ENCODE data around the gene TMOD3.

TMOD3 gene

GRCh38 chr15:51828621-51829375 lies 655 bp upstream of the TMOD3 start:
- no peak for DNase-seq

GRCh38 chr15:51830276-51830806 lies 888 bp downstream of the TMOD3 start:
- DNase-seq = no peak

- DNase-seq = no peak
Observed at GRCh38 chr15:51833772-51834171, 4.3 kb downstream of the TMOD3 start.

- no peak for DNase-seq
Observed at GRCh38 chr15:51837792-51838251, 8.4 kb downstream of the TMOD3 start.

- no peak for DNase-seq
Observed at GRCh38 chr15:51838270-51838669, 8.8 kb downstream of the TMOD3 start.

- no peak for DNase-seq
Observed at GRCh38 chr15:51840692-51841091, 11.2 kb downstream of the TMOD3 start.

- DNase-seq = no peak
Observed at GRCh38 chr15:51841406-51842040, 12.1 kb downstream of the TMOD3 start.

GRCh38 chr15:51842265-51842664 lies 12.8 kb downstream of the TMOD3 start:
- no peak for DNase-seq

- no peak for DNase-seq
Observed at GRCh38 chr15:51842852-51843737, 13.6 kb downstream of the TMOD3 start.

GRCh38 chr15:51844747-51845426 lies 15.4 kb downstream of the TMOD3 start:
- DNase-seq = no peak

- no peak for DNase-seq
Observed at GRCh38 chr15:51846066-51846462, 16.6 kb downstream of the TMOD3 start.

- no peak for DNase-seq
Observed at GRCh38 chr15:51846463-51847230, 17.2 kb downstream of the TMOD3 start.

- no peak for DNase-seq
Observed at GRCh38 chr15:51848811-51849210, 19.4 kb downstream of the TMOD3 start.

GRCh38 chr15:51849860-51850259 lies 20.4 kb downstream of the TMOD3 start:
- no peak for DNase-seq

- DNase-seq = no peak
Observed at GRCh38 chr15:51853998-51854397, 24.5 kb downstream of the TMOD3 start.

GRCh38 chr15:51855612-51856011 lies 26.2 kb downstream of the TMOD3 start:
- DNase-seq = no peak

GRCh38 chr15:51856714-51857380 lies 27.4 kb downstream of the TMOD3 start:
- DNase-seq = no peak

GRCh38 chr15:51861557-51862359 lies 32.3 kb downstream of the TMOD3 start:
- DNase-seq = no peak

- DNase-seq = no peak
Observed at GRCh38 chr15:51863131-51863530, 33.7 kb downstream of the TMOD3 start.

- DNase-seq = no peak
Observed at GRCh38 chr15:51864408-51865056, 35.1 kb downstream of the TMOD3 start.
